HepG2 (cell line): ENCODE results near the gene EFHC2. TPM values are rescaled to one million over a fixed set of nuclear protein-coding genes. Genes with fewer than 3 reads are reported as not detected.

Source experiments
- ATAC-seq: fragments of 200-7000 bp; cut with Tn5 transposase; 3 replicates; pipeline ENCODE4 v1.9.1; 2020; ENCODE audit warnings: mild to moderate bottlenecking, moderate library complexity
- BruUV-seq: library from RNA; stranded (reverse); fragments of 400-500 nt; replicated peaks from 2 replicates; lab custom pipeline; 2021; lab: Mats Ljungman, UMichigan
- CTCF ChIA-PET: fragments of 300-600 bp; formaldehyde crosslinking; extraction: SDS; loops from one replicate; lab custom pipeline; 2021; ENCODE audit warnings: low total read pairs, inconsistent platforms, low intra/inter-chr PET ratio; lab: Yijun Ruan, JAX
- POLR2A ChIA-PET: fragments of 350-600 bp; sonication (Branson Sonifier 250); formaldehyde crosslinking; loops from one replicate; lab custom pipeline; 2020; ENCODE audit warnings: antibody characterized with exemption, inconsistent platforms; lab: Yijun Ruan, JAX
- DNase-seq: peaks from one replicate; pipeline ENCODE4 v3.0.0-alpha.2; 2015; ENCODE audit warnings: low spot score
- FAIRE-seq: peaks from 3 replicates; lab custom pipeline; 2011; peaks lifted over from hg19 to GRCh38; lab: Jason Lieb, UNC
- H2AFZ ChIP-seq: one replicate; pipeline ENCODE4 v1.6.1; 2011; ENCODE audit warnings: low read length, inconsistent platforms
- H3K27ac ChIP-seq: fragments of 300-600 bp; 3 replicates; pipeline ENCODE4 v1.8.0; 2011; ENCODE audit warnings: mixed run types, mild to moderate bottlenecking, mixed read lengths, low read length, inconsistent platforms; ENCODE audit not compliant: insufficient read depth; ENCODE audit errors: extremely low read length
- H3K27me3 ChIP-seq, 2 experiments: fragments of 200-600 bp in 1 of 2; 2 replicates in 1 of 2; 3 replicates in 1 of 2; pipeline versions ENCODE4 v1.6.0 to v1.8.0; 2011; ENCODE audit warnings: low read length in 2 of 2, mild to moderate bottlenecking in 2 of 2, moderate library complexity in 2 of 2, inconsistent platforms in 1 of 2; ENCODE audit not compliant: insufficient read depth in 2 of 2, control insufficient read depth in 1 of 2
- H3K36me3 ChIP-seq, 2 experiments: fragments of 200-600 bp in 1 of 2; replicated peaks in 1 of 2; 2 replicates in 1 of 2; 3 replicates in 1 of 2; pipeline versions ENCODE4 v1.5.1 to v1.8.0; 2011; ENCODE audit warnings: low read length in 2 of 2, inconsistent platforms in 1 of 2; ENCODE audit not compliant: insufficient read depth in 2 of 2, control insufficient read depth in 1 of 2
- H3K4me1 ChIP-seq: 2 replicates; pipeline ENCODE4 v1.5.1; 2012; ENCODE audit warnings: low read length, inconsistent platforms; ENCODE audit not compliant: insufficient read depth
- H3K4me2 ChIP-seq: 2 replicates; pipeline ENCODE4 v1.6.0; 2011; ENCODE audit warnings: low read depth, low read length, inconsistent platforms
- H3K4me3 ChIP-seq, 3 experiments: fragments of 200-600 bp in 1 of 3; sonication (generic), shearing (Covaris generic) in 1 of 3; replicated peaks in 1 of 3; 2 replicates each; pipeline ENCODE4 v1.5.1; 2011 to 2016; ENCODE audit warnings: low read length in 3 of 3, inconsistent platforms in 2 of 3, low read depth in 2 of 3, mild to moderate bottlenecking in 2 of 3, control low read depth in 1 of 3, mixed read lengths in 1 of 3; ENCODE audit not compliant: insufficient read depth in 1 of 3
- H3K79me2 ChIP-seq: one replicate; pipeline ENCODE4 v1.6.1; 2011; ENCODE audit warnings: low read length, inconsistent platforms; ENCODE audit not compliant: insufficient read depth
- H3K9ac ChIP-seq: 2 replicates; pipeline ENCODE4 v1.6.0; 2011; ENCODE audit warnings: mild to moderate bottlenecking, low read depth, low read length, inconsistent platforms; ENCODE audit not compliant: insufficient read depth
- H3K9me3 ChIP-seq: 2 replicates; pipeline ENCODE4 v1.5.1; 2012; ENCODE audit warnings: mild to moderate bottlenecking, low read length
- H4K20me1 ChIP-seq: 2 replicates; pipeline ENCODE4 v1.6.0; 2011; ENCODE audit warnings: inconsistent platforms, mild to moderate bottlenecking, low read length, moderate library complexity; ENCODE audit not compliant: insufficient read depth
- GATAD1 ChIP-seq: IDR thresholded peaks from 2 replicates; pipeline ENCODE4 v1.6.1; 2016; ENCODE audit warnings: missing genetic modification reagents, missing compliant biosample characterization
- IRX3 ChIP-seq: sonication (generic); formaldehyde crosslinking; IDR thresholded peaks from 2 replicates; pipeline ENCODE4 v1.8.1; 2023; ENCODE audit warnings: mild to moderate bottlenecking, low read depth, missing genetic modification reagents, borderline replicate concordance
- POLR2G ChIP-seq: fragments of 200-400 bp; formaldehyde crosslinking; IDR thresholded peaks from 2 replicates; pipeline ENCODE4 v1.6.1; 2018; ENCODE audit warnings: mild to moderate bottlenecking, low read depth, low read length, moderate library complexity
- RFX5 ChIP-seq: IDR thresholded peaks from 2 replicates; pipeline ENCODE4 v1.6.1; 2011; ENCODE audit warnings: low read depth, low read length, improper control_type of control experiment
- RFXANK ChIP-seq: IDR thresholded peaks from 2 replicates; pipeline ENCODE4 v1.6.1; 2016
- SMARCC2 ChIP-seq: fragments of 450-650 bp; IDR thresholded peaks from 2 replicates; pipeline ENCODE4 v1.6.1; 2017; ENCODE audit warnings: antibody characterized with exemption, mild to moderate bottlenecking
- ZBTB21 ChIP-seq: sonication (generic); formaldehyde crosslinking; IDR thresholded peaks from 2 replicates; pipeline ENCODE4 v1.4.0; 2020; ENCODE audit warnings: missing genetic modification reagents
- ZNF20 ChIP-seq: sonication (generic); formaldehyde crosslinking; IDR thresholded peaks from 2 replicates; pipeline ENCODE4 v1.4.0; 2020; ENCODE audit warnings: mild to moderate bottlenecking, moderate library complexity, missing genetic modification reagents
- ZNF292 ChIP-seq: sonication (generic); formaldehyde crosslinking; IDR thresholded peaks from 2 replicates; pipeline ENCODE4 v1.8.1; 2022; ENCODE audit warnings: mild to moderate bottlenecking, low read depth, missing genetic modification reagents, borderline replicate concordance
- ZNF484 ChIP-seq: sonication (generic); formaldehyde crosslinking; IDR thresholded peaks from 2 replicates; pipeline ENCODE4 v1.5.1; 2020; ENCODE audit warnings: mild to moderate bottlenecking, low read depth, missing genetic modification reagents, borderline replicate concordance
- ZNF83 ChIP-seq: sonication (generic); formaldehyde crosslinking; IDR thresholded peaks from 2 replicates; pipeline ENCODE4 v1.4.0; 2020; ENCODE audit warnings: missing genetic modification reagents, mild to moderate bottlenecking, borderline replicate concordance
- in situ Hi-C: cut with HindIII; loops from 2 replicates; pipeline ENCODE4 v1.10.0; 2017; ENCODE audit warnings: low pct_unique_long_range_greater_than_20kb; ENCODE audit not compliant: extremely low pct_ligation_motif_present
- intact Hi-C: fragments of 100-400 bp; cut with micrococcal nuclease; formaldehyde crosslinking; loops from one replicate; pipeline ENCODE4 v1.10.0; 2022; ENCODE audit not compliant: unreplicated experiment
- polyA plus RNA-seq, 8 experiments: library from polyadenylated mRNA; depleted of rRNA in 3 of 8; stranded (reverse) in 7 of 8; unstranded in 1 of 8; fragments of >200 nt; fragmentation: Illumina TruSeq in 4 of 8; extraction: Trizol in 4 of 8; gene quantifications; 2 replicates each; pipeline versions ENCODE4 v1.2.1 to v1.2.3, GENCODE V29; 2011 to 2016; ENCODE audit warnings: low read depth in 4 of 8, missing spikeins in 1 of 8, mixed read lengths in 1 of 8; ENCODE audit not compliant: insufficient read depth in 1 of 8
- total RNA-seq, 5 experiments: library from RNA; depleted of rRNA; stranded (reverse); fragments of >200 nt; fragmentation: Illumina TruSeq; extraction: Trizol; gene quantifications; 2 replicates each; pipeline ENCODE4 v1.2.3, GENCODE V29; 2016; ENCODE audit warnings: low read depth in 1 of 5
- TF ChIP-seq, protein P1 (sequence below): fragments of 450-650 bp; IDR thresholded peaks from 2 replicates; pipeline ENCODE4 v1.6.1; 2017; ENCODE audit warnings: mild to moderate bottlenecking
- TF ChIP-seq, protein P2 (sequence below): sonication (generic); formaldehyde crosslinking; IDR thresholded peaks from 2 replicates; pipeline ENCODE4 v1.8.0; 2022; ENCODE audit warnings: mild to moderate bottlenecking, missing genetic modification reagents, moderate library complexity
- TF ChIP-seq, protein P3 (sequence below): sonication (generic); formaldehyde crosslinking; IDR thresholded peaks from 2 replicates; pipeline ENCODE4 v1.8.1; 2023; ENCODE audit warnings: mild to moderate bottlenecking, missing genetic modification reagents
- TF ChIP-seq, protein P4 (sequence below): sonication (generic); formaldehyde crosslinking; IDR thresholded peaks from 2 replicates; pipeline ENCODE4 v1.4.0; 2020; ENCODE audit warnings: missing genetic modification reagents; ENCODE audit errors: not compliant biosample characterization
- TF ChIP-seq, protein P5 (sequence below): IDR thresholded peaks from 2 replicates; pipeline ENCODE4 v1.6.1; 2016; ENCODE audit warnings: low read depth
- TF ChIP-seq, protein P6 (sequence below): sonication (generic); formaldehyde crosslinking; IDR thresholded peaks from 2 replicates; pipeline ENCODE4 v1.4.0; 2020; ENCODE audit warnings: missing genetic modification reagents

EFHC2 gene
- total and polyA plus RNA-seq, 2 of the 13 experiments (the other 11 are each of a cell fraction or from before 2014, with no cell fraction given) = not detected

DNA sequence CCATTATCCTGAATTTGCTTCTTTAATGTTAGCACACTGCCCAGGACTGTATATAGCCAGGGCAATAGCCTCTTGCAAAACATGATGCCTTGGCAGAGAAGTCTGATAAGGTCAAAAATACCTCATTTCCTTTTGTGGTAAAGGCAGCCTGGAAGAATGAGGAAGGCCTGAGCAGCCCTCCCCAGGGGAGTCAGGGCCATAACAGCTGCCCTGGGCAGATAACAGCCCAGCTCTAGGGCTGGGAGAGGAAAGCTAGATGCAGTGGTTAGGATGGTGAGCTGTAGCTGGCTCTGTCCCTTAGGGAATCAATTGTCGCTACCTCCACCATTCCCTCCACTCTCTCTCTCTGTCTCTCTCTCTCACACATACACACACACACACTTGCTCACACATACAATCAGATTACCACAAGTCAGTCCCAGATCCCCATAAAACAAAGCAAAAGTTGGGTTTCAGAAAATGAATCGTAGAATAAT lies 29.2 kb downstream of the EFHC2 start (continued):
- TF ChIP-seq, protein P1, sequence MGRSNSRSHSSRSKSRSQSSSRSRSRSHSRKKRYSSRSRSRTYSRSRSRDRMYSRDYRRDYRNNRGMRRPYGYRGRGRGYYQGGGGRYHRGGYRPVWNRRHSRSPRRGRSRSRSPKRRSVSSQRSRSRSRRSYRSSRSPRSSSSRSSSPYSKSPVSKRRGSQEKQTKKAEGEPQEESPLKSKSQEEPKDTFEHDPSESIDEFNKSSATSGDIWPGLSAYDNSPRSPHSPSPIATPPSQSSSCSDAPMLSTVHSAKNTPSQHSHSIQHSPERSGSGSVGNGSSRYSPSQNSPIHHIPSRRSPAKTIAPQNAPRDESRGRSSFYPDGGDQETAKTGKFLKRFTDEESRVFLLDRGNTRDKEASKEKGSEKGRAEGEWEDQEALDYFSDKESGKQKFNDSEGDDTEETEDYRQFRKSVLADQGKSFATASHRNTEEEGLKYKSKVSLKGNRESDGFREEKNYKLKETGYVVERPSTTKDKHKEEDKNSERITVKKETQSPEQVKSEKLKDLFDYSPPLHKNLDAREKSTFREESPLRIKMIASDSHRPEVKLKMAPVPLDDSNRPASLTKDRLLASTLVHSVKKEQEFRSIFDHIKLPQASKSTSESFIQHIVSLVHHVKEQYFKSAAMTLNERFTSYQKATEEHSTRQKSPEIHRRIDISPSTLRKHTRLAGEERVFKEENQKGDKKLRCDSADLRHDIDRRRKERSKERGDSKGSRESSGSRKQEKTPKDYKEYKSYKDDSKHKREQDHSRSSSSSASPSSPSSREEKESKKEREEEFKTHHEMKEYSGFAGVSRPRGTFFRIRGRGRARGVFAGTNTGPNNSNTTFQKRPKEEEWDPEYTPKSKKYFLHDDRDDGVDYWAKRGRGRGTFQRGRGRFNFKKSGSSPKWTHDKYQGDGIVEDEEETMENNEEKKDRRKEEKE = no peak

DNA sequence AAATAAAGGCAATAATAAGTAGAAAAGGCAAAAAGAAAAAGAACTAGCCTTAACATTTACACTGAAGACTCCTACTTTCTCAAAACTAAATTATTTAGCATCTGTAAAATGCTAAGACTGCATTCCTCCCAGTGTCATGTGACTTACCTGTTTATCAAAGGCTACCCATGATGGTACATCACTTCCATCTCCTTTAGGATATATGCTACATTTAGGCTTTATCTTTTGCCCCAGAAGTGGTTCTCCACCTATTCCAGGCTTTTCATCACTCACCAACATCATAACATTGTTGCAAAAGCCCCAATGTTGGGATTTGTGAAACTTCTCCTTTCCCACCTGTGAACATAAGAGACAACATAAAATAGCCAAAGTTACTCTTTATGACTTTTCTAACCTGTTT lies 31.1 kb downstream of the EFHC2 start:
- Histone ChIP-seq H3K79me2 (no peaks in the 10 kb centered on the region), H3K4me2 (no peak overlapping the region), H3K4me1 (no peaks in the 10 kb centered on the region), H3K27me3 (no peaks in the 10 kb centered on the region), H3K9me3 (no peaks in the 10 kb centered on the region), H3K27ac (no peak overlapping the region), H3K36me3 (no peaks in the 10 kb centered on the region), H3K9ac (no peak overlapping the region), H3K4me3 (no peak overlapping the region), H2AFZ (no peak overlapping the region), H4K20me1 (no peaks in the 10 kb centered on the region)
- intact Hi-C loops = no loop called here
- CTCF ChIA-PET = no interaction called here
- in situ Hi-C loops = no loop called here
- BruUV-seq = no TSS peak
- FAIRE-seq (no peak), ATAC-seq (no peak), DNase-seq (no peak)
- POLR2A ChIA-PET = no interaction called here
- TF ChIP-seq, protein P2, sequence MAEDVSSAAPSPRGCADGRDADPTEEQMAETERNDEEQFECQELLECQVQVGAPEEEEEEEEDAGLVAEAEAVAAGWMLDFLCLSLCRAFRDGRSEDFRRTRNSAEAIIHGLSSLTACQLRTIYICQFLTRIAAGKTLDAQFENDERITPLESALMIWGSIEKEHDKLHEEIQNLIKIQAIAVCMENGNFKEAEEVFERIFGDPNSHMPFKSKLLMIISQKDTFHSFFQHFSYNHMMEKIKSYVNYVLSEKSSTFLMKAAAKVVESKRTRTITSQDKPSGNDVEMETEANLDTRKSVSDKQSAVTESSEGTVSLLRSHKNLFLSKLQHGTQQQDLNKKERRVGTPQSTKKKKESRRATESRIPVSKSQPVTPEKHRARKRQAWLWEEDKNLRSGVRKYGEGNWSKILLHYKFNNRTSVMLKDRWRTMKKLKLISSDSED = no peak
- TF ChIP-seq IRX3 (CRISPR knock-in tag) (no peak), RFXANK (no peak), ZNF20 (CRISPR knock-in tag) (no peak), ZNF292 (CRISPR knock-in tag) (no peak), GATAD1 (CRISPR knock-in tag) (no peak), ZBTB21 (CRISPR knock-in tag) (no peak), ZNF83 (CRISPR knock-in tag) (no peak), SMARCC2 (no peak), ZNF484 (no peak), POLR2G (no peak), RFX5 (no peak)
- TF ChIP-seq, protein P3, sequence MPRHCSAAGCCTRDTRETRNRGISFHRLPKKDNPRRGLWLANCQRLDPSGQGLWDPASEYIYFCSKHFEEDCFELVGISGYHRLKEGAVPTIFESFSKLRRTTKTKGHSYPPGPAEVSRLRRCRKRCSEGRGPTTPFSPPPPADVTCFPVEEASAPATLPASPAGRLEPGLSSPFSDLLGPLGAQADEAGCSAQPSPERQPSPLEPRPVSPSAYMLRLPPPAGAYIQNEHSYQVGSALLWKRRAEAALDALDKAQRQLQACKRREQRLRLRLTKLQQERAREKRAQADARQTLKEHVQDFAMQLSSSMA (CRISPR knock-in tag) = no peak
- TF ChIP-seq, protein P4, sequence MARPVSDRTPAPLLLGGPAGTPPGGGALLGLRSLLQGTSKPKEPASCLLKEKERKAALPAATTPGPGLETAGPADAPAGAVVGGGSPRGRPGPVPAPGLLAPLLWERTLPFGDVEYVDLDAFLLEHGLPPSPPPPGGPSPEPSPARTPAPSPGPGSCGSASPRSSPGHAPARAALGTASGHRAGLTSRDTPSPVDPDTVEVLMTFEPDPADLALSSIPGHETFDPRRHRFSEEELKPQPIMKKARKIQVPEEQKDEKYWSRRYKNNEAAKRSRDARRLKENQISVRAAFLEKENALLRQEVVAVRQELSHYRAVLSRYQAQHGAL (CRISPR knock-in tag) = no peak
- TF ChIP-seq, protein P5, sequence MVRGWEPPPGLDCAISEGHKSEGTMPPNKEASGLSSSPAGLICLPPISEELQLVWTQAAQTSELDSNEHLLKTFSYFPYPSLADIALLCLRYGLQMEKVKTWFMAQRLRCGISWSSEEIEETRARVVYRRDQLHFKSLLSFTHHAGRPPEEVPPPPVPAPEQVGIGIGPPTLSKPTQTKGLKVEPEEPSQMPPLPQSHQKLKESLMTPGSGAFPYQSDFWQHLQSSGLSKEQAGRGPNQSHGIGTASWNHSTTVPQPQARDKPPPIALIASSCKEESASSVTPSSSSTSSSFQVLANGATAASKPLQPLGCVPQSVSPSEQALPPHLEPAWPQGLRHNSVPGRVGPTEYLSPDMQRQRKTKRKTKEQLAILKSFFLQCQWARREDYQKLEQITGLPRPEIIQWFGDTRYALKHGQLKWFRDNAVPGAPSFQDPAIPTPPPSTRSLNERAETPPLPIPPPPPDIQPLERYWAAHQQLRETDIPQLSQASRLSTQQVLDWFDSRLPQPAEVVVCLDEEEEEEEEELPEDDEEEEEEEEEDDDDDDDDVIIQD = no peak
- TF ChIP-seq, protein P6, sequence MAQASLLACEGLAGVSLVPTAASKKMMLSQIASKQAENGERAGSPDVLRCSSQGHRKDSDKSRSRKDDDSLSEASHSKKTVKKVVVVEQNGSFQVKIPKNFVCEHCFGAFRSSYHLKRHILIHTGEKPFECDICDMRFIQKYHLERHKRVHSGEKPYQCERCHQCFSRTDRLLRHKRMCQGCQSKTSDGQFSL (CRISPR knock-in tag) = no peak
